Neural progenitor cell (in vitro differentiated cells): ENCODE results near the gene CSE1L.

Experiments used
- CTCF ChIP-seq: fragments of 200-600 bp; sonication (generic); IDR thresholded peaks from 2 replicates; pipeline ENCODE4 v1.5.1; 2017; ENCODE audit warnings: antibody characterized with exemption, mild to moderate bottlenecking
- EZH2 ChIP-seq: fragments of 200-600 bp; sonication (generic); IDR thresholded peaks from 2 replicates; pipeline ENCODE4 v1.6.1; 2017; ENCODE audit warnings: antibody characterized with exemption, mild to moderate bottlenecking, moderate library complexity
- EZH2phosphoT487 ChIP-seq: fragments of 200-600 bp; sonication (generic); IDR thresholded peaks from 2 replicates; pipeline ENCODE4 v1.6.1; 2017; ENCODE audit warnings: antibody characterized with exemption

- TF ChIP-seq CTCF (no peak), EZH2 (no peak), EZH2phosphoT487 (no peak)
Measured at GRCh38 chr20:49104365-49104648, 58.2 kb downstream of the CSE1L start.
